HG03378 (cell line): ENCODE results near the gene EPS8.
"Not testable (repeated sequence)": the region's sequence is repeated elsewhere in the genome, so short reads cannot be mapped to it uniquely, and the experiment has no call there.

Experiments used
- ATAC-seq: cut with Tn5 transposase; IDR thresholded peaks from one replicate; pipeline ENCODE4 v1.9.1; 2021; ENCODE audit warnings: mild to moderate bottlenecking, moderate library complexity; ENCODE audit not compliant: unreplicated experiment

The EPS8 gene

DNA sequence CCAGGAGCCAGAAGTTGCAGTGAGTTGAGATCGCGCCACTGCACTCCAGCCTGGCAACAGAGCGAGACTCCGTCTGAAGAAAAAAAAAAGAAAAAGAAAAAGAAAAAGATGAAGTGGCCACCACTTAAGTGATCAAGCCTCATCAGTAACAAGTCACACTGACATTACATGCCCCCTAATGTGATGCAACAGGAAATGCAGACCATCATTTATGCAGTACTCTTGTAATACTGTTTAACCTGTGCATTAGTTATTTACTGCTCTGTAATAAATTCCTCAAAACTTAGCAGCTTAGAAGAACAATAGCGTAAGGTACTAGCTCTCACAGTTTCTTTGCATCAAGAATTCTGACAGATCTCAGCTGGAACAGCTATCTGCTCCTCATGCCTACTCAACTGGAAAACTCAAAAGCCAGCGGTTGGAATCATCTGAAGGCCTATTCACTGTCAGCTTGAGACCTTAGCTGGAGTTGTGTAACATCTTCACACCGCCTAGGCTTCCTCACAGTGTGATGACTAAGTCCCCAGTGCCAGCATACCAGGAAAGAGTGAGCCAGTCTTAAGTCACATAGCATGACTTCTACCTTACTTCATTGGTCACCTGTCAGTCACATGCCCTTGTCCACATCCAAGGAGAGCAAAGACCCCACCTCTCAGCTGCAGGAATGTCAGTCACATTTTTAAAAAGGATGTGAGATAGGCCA lies 31.5 kb downstream of the EPS8 start:
- ATAC-seq, result no peak

DNA sequence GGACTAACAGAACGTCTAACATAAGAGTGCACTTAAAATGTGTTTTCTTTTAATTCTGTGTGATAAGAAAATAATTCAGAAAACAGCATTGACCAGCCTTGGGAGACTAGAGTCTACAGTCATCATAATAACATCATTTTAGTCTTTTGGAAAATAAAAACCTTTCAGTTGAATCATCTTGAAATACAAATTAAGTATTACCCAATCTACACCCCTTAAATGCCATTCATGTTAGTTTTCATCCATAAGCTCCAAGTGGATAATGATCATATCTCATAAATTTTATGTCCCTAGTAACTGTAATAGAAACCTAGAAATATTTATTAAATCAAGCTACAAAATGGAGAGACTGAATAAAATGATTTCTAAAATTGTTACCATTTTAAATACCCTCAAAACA lies 32.4 kb downstream of the EPS8 start:
- no peak for ATAC-seq

DNA sequence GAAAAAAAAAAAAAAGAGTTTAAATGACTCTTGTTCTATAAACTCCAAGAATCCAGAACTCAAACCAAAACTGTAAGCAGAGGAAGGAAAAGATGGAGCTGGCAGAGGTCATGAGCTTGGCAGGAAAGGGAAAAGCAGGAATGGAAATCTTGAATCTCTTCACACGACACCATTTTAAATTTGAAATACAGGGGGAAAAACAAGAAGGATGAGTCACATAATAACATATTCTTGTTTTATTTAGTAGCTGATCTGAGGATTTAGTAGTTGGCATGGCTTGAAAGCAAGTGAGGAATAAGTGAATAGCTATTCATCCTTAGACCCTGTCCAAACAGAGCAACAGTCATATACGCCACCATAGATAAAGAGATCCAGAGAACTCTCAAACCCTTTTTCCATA lies 35.0 kb downstream of the EPS8 start:
- no peak for ATAC-seq

DNA sequence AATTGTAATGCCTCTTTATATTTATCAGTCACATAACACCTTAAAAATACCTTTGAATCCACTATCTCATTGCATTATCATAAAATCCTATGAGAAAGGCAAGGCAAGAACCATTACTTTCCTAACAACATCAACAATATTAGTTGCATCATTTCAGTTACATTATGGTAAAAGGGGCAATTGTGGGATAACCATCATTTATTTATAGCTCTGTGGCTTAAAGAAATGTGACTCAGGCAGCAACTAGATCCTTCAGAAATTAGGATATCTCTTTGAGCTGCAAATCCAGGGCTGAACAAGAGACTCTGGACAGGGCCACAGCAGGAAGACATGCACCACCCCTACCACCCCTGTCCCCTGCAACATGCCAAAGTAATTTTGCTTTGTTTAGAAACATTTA lies 36.4 kb downstream of the EPS8 start:
- no peak for ATAC-seq

DNA sequence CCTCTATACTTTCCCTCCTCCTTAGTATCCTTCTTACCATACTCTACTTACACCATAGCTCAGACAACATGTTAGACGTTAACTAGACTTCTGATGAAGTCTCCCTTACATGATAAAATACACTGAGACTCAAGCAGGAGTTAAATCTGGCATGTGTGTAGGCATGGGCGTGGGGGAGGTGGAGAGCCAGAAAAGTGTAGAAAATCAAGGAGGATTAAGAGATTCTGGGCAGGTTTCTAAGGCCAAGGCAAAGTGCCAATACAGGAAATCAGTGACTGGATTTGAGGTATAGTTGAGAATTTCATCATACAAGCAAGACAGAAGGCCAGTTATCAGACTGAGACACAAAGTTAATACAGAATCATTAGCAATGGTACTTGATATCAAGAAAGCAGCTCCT lies 37.4 kb downstream of the EPS8 start:
- no peak for ATAC-seq

DNA sequence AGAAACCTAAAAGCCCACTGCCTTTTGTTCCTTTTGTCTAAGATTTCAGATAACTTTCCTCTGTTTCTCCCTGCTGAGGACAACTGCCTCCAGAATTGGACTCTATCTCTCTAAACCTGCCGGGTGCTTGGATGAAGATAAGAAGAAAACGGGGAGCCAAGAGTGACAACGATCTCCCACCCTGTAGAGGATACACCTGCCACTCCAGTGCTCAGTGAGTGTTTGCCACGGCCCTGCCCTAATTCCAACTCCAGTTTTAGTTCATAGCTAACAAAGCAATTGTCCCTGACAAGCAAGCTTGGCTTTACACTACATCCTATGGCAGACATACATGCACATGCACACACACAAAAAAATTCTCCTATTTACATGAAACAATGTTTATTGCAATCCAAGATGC lies 39.3 kb downstream of the EPS8 start:
- ATAC-seq, result no peak

DNA sequence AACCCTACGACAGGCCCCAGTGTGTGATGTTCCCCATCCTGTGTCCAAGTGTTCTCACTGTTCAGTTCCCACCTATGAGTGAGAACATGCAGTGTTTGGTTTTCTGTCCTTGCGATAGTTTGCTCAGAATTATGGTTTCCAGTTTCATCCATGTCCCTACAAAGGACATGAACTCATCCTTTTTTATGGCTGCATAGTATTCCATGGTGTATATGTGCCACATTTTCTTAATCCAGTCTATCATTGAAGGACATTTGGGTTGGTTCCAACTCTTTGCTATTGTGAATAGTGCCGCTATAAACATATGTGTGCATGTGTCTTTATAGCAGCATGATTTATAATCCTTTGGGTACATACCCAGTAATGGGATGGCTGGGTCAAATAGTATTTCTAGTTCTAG lies 47.3 kb downstream of the EPS8 start:
- not testable (repeated sequence) for ATAC-seq

DNA sequence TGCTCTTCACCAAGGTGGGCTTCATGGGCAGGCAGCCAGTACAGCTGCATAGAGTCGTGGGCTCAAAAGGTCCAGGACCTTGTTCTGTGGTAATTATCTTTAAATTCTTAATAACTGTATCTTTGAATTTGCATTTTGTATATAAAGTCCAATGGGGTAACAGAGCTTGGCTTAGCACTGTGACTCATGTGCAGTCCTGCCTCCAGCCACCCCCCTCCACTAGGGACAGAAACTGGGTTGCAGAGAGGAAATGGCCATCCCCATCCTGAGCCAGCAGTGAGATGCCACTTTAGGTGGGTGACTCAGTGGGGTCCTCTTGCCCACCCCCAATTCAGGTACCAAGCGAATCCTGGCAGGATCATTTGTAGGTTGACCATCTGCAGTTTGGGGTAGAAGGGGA lies 48.1 kb downstream of the EPS8 start:
- ATAC-seq, result no peak

DNA sequence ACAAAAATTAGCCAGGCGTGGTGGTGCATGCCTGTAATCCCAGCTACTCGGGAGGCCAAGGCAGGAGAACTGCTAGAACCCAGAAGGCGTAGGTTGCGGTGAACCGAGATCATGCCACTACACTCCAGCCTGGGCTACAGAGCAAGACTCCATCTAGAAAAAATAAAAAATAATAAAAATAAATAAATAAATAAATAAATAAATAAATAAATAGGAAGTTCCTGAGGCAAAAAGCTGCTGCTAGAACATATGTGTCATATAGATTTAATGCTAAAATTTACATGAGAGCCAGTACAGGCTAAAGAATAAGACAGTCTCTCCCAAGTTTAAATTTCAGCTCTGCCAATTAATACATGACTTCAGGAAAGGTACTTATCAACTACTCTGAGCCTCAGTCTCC lies 48.8 kb downstream of the EPS8 start:
- ATAC-seq, result not testable (repeated sequence)

DNA sequence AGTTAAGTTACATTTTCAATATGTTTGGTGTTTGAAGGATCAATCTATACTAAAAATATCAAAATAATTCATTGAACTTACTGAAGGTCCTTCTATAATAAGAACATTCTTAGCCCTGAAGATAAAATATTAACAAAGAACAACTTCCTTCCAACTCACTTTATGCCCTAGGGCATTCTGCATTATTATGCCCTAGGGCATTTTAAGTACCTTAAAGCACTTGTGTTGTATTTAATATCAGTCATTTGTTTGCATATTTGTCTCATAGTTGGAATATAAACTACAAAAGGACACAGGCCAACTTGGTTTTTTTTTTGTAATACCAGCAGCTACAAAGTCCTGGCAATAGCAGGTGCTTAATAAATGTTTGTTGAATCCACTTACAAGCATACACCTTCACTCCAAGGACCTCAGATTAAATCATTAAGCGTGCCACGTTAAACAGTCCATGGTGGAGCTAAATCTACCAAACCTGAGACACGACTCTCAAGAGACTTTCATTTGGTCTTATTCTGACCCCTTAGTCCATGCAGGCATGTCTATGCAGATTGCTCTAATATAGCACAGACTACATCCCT lies 50.7 kb downstream of the EPS8 start:
- no peak for ATAC-seq

DNA sequence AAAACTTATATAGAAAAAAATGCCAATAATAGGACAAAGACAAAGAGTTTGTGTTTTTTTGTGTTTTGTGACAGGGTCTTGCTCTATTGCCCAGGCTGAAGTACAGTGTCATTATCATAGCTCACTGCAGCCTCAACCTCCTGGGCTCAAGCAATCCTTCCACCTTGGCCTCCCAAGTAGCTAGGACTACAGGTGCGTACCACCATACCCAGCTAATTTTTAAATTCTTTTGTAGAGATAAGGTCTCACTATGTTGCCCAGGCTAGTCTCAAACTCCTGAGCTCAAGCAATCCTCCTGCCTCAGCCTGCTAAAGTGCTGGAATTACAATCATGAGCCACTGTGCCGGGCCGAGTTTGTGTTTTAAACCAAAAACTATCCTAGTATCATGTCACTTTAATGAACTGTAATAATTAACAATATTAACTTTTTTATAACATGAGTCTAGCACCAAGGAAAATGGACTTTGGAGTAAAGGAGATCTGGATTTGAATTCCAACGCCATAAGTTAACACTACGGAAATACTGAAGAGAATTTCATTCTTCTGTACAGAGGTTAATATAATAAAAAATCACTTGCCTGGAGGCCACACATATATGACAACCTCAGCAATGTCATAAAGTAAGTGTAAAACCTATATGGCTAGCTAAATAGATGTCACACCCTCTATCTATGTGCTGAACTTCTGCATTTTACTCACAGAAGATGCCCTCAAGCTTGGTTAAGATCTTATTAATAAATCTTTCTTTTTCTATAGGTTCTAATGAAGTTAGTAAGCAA lies 53.2 kb downstream of the EPS8 start:
- no peak for ATAC-seq

DNA sequence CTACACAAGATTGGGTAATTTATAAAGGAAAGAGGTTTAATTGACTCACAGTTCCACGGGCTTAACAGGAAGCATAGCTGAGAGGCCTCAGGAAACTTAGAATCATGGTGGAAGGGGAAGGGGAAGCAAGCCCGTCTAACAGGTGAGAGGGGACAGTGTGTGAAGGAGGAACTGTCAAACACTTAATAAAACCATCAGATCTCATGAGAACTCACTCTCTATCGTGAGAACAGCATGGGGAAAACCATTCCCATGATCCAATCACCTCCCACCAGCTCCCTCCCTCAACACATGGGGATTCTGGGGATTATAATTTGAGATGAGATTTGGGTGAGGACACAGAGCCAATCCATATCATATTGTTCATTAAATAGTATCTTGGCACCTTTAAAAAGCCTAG lies 56.1 kb downstream of the EPS8 start:
- ATAC-seq, result peak; percentile 21

DNA sequence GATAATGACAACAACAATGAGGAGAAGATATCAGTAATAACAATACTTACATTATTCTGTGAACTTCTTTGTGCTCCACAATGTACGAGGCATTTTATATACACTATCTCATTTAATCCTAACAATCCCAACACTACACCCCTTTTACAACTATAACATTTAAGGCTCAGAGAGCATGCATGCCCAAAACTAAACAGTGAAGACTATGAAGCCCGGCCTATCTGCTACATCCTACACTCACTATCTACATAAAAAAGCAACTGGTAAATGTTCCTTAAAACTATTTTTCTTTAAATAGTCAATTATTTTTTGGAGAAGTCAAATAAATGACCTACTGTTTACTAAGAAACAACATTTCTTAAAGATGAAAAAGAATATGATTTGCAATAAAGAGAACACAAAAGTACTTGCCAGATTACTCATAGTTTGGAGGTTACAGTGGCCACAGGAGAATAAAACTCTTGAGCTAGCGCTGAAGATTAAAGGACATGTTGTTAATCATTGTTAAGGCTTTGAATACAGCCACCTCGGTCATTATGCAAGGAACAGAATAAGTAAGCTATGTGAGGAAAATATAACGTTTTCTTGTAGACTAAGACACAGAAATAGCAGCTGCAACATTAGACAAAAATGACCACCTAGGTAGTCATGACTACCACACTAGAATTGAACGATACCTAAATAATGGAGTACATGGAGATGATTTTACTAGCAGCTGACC lies 56.7 kb downstream of the EPS8 start:
- peak; percentile 91 for ATAC-seq

DNA sequence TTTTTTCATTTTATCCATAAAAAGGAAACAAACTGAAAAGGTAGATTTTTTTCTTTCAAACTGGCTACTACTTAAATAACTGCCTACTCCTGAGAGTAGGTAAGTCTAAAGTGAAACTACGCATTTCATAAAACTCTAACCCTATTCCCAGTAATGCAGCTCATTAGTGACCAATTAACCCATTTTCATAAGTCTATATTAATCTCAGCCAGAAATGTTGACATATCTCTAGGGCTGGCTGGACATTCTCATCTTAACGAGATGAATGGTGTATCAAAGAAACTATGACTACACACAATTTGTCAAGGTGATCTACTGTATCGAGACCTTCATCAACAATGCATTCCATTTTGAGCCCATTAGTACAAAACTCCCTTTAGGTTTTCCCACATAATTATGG lies 57.2 kb downstream of the EPS8 start:
- no peak for ATAC-seq

DNA sequence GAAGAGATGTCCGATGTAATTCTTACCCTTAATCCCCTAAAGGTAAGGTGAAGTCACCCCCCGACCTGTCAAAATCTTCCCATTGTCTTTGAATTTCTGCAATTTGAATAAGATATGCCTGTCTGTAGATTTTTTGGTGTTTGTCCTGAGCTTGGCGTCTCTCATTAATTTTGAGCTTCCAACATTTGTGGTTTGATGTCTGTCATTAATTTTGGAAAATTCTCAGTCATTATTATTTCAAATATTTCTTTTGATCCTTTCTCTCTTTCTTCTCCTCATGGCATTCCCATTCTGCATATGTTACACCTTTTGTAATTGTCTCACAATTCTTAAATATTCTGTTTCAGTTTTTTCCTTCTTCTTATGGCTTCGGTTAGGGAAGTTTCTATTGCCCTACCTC lies 60.1 kb downstream of the EPS8 start:
- no peak for ATAC-seq

DNA sequence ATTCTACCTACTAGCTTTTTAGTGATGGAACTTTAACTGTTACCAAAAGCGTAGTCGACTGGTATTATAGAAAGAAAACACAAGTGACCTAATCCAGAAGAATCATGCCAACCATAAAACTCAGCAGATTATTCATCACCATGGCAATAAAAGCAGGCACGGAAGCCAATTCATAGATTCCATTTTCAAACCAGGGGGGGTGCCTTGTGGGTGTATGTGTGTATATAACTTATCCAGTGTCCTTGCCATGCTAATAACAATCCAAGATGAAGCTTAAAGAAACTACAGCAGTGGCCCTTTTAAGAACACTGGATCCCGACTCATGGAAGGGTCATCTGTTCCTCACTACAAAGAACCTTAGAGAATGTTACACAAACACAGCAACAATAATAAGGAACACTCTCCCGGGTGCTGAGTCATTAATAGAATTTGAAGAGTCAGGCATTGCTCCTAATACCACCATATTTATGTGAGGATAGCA lies 61.0 kb downstream of the EPS8 start:
- ATAC-seq, result no peak

DNA sequence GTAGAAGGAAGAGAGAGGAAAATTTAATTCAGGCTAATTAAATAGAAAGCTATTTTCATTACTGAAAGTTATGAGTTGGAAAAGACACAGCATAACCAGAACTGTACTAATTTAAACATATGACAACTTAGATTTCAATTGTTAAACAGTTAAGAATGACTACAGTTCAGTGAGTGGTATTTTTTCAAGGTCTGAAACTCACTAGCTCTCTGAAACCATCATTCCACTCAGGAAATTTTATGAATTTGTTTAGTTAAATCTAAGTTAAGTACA lies 62.4 kb downstream of the EPS8 start:
- no peak for ATAC-seq

DNA sequence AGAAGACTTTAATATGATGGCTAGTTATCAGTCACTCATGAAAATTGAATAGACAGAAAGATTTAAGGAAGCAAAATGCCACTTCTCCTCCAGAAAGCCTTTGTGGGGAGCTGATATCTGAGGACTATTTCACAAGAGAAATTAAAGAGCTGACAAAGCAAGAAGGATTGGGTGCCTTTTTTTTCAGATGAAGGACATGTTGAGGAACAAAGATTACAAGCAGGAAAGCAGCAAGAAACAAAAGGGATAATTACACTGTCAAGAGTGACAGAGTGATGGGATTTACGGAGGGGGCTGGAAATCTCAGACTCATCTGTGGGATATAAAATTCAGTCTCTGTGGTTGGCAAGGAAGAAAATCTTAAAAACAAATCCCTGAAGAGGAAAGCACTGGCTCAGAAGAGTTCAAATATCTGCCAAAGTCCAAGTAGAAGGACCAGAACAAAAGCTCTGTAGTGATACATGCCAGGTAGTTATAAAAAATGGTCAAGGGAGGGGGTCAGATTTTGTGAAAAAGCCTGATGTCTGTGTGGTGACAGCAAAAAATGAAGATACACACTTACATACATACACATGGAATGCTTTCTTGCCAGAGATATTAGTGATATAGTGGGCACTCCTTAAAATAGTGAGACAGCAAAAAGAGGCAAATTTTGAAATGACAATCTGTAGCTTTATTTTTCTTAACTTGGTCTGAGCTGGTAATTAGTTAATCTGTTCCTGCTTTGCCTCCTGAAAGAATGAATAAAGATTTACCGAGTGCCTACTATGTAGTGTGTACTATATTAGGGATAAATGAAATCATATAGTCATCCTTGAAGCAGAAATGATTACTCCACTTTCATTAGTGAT lies 62.9 kb downstream of the EPS8 start:
- no peak for ATAC-seq

DNA sequence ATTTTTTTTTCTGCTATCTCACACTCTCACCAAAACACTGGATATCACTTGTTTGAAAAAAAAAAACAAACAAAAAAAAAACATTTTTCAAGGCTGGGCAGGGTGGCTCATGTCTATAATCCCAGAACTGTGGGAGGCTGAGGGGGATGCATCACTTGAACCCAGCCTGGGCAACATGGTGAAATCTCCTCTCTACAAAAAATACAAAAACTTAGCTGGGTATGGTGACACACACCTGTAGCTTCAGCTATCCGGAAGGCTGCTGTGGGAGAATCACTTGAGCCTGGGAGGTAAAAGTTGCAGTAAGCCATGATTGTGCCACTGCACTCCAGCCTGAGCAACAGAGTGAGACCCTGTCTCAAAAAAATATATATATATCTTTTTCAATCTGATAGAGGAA lies 66.2 kb downstream of the EPS8 start:
- ATAC-seq, result no peak

DNA sequence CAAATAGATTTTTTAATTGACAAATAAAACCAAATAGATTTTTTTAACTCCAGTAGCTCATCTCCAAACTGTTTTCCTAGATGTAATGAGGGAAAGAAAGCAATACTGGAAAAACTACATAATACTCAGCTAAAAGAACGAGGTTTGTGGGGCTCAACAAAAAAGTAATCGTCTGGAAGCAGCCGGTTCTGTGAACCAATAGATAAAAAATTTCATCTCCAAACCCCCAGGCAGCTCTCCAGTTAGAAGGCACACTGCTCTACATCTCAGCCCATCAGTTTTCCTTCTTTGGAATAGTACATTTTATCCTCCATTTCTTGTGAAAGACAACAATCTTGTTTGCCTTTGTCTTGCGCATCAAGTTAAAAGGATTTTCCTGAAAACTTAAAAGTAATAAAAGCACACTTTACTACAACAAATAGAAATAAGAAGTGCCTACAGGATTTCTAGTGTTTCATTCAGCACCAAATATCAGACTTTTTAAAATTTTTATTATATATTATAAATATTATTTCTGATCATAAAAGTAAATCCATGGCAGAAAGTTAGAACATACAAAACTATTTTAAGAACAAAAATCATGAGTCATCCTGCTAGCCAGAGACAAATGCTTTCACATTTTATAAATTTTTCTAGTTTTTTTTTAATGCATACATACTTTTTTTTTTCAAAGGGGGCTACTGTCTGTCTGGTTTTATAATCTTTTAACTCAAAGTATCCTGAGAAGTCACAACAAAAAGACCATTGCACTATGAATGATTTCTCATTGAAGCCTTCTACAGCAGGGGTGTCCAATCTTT lies 67.7 kb downstream of the EPS8 start:
- ATAC-seq, result no peak
